Myometrial cell (primary cell): ENCODE measurements around the gene LRRC49. TPM values are rescaled to one million over a fixed set of nuclear protein-coding genes. Genes with fewer than 3 reads are reported as not detected.

Experiments
- total RNA-seq: library from RNA; depleted of rRNA; stranded (reverse); fragments of >200 nt; gene quantifications from 2 replicates; pipeline ENCODE4 v1.2.3, GENCODE V29; 2015

The LRRC49 gene, protein sequence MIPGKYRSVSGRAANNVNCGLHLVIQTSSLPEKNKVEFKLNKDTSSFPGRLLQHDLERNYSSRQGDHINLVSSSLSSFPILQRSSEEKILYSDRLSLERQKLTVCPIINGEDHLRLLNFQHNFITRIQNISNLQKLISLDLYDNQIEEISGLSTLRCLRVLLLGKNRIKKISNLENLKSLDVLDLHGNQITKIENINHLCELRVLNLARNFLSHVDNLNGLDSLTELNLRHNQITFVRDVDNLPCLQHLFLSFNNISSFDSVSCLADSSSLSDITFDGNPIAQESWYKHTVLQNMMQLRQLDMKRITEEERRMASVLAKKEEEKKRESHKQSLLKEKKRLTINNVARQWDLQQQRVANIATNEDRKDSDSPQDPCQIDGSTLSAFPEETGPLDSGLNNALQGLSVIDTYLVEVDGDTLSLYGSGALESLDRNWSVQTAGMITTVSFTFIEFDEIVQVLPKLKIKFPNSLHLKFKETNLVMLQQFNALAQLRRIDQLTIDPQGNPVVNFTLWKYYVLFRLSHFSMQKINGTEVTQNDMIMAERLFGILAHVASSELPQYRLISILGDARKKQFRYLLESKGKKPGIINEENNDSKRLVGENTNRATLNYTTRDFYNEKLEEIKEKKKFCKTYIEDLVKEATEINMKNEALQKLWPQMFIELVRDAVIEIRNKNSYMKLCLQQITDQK
- 5.5 and 17.5 TPM in 2 replicates for total RNA-seq

DNA sequence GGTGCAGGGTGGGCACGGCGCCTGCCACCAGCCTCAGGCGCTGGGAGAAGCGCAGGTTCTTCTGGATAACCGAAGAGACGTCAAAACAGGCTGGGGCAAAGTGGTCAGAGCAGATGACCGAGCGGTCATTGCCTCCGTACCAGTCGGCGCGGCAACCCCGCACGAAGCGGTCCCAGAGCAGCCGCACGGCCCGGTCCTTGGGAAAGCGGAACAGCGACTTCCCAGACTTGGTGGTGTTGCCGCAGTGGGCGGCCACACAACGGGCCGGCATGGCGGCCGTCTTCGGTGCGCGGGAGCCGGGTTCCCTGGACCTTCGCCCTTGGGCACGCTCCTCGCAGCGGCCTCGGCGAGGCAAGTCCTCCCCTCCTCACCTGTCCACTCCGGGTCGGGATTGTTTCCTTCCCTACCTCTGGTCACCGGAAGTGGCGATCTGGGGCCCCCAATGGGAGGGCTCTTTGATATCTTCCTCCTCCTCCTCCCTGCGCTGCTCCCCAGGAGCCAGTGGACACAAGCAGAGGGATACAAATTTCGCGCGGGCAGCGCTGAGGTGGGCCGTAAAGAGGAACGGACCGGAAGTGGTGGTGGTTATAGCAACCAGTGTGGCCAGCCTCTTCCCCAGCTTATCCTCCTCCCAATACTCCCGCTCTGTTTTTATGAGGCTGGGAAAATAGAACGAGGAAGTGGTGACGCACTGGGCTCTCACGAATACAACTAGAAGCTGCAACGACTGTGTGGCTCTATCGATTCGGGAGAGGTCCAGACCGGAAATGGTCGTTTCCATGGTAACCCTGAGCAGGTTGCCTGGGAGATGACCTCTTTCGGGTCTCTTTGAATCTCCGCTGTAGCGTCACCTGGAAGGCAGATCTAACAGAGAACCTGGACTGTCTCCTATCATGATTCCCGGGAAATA lies at the start of gene LRRC49, which contains the start of gene THAP10:
LRRC49 (plus strand) TSS at position 825 of the 910 bp plus-strand sequence; CDS start at position 894, 69 bp downstream.
THAP10 (minus strand) TSS at position 432 of the 910 bp plus-strand sequence; CDS start at position 271, 161 bp downstream.

DNA sequence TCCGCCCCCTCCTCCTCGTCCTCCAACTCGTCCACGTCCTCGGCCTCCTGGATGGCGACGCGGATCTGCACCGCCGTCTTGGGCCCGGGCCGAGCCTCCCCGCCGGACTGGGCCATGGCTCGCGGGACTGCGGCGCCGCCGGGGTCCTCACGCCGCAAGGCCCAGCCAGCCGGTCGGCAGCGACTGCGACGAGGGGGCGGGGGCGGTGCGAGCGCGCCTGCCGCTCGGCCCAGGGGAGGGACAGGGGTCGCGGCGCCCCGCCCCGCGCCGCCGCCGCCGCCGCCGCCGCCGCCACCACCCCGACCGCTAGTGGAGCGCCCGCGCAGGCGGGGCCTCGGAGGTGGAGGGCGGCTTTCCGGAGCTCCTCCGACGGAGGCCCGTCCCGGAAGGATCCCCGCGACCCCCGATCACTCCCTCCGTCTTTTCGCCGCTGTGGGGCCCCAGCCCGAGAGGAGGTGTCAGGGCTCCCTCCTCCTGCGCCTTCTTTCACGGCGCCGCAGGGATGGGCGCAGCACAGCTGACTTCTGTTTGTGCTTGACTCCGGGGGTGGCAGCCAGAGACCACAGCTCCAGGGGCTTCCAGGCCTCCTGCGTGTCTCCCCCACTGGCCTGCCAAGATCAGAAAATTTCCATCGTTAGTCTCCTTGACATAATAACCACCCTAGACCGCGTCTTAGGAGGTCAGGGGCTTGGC lies 38.5 kb upstream of the LRRC49 start, which contains the start of gene LARP6:
LARP6 (minus strand) TSS at position 185 of the 693 bp plus-strand sequence; CDS start at position 116, 69 bp downstream.

Other genes with a start within 250 kb of the LRRC49 start
- 108 and 136 TPM in 2 replicates for gene UACA, start 129.3 kb upstream of the LRRC49 start, total RNA-seq
- gene LARP6, start 38.7 kb upstream of the LRRC49 start, total RNA-seq, result 95.5 and 109 TPM in 2 replicates
- gene THAP10, start 393 bp upstream of the LRRC49 start, total RNA-seq, result 6.6 and 6.9 TPM in 2 replicates
- 60.5 and 93.6 TPM in 2 replicates for gene THSD4, start 222.6 kb downstream of the LRRC49 start, total RNA-seq